Adrenal gland (tissue), 5 donors: ENCODE results near the gene PDE8A.

Source experiments
- POLR2A ChIP-seq, 2 donors: fragments of 450-650 bp; IDR thresholded peaks; one replicate each; pipeline ENCODE4 v1.6.1; 2017; ENCODE audit warnings: antibody characterized with exemption in 2 of 2, mild to moderate bottlenecking in 2 of 2, moderate library complexity in 1 of 2
- TF ChIP-seq, protein P1 (sequence below), 6 experiments: fragments of 450-650 bp in 4 of 6; fragments of 200-600 bp in 2 of 6; sonication (generic) in 1 of 6; IDR thresholded peaks; 1 replicate in 5 of 6; 2 replicates in 1 of 6; pipeline versions ENCODE4 v1.5.1 to v1.8.0; 2016 to 2021; ENCODE audit warnings: antibody characterized with exemption in 6 of 6, mild to moderate bottlenecking in 2 of 6, moderate library complexity in 1 of 6
- donor health status: DM: no; HTN: no; CAD: no.

DNA sequence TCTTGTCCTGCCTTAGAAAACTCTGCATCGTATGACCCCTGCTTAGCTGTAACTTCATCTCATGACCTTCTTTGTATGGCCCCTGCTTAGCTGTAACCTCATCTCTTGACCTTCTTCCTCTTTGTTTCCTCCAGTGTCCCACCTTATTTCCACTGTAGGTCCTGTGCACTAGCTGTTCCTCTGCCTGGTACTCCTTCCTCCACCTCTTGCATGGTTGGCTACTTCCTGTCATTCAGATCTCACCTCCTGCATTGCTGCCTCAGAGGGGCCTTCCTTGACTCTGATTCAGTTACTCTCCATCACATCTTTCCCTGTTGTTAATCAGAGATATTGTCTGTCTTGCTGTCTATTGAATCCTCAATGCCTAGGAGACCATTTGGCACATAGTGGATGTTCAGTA is 63.2 kb downstream of the PDE8A start:
- TF ChIP-seq, protein P1, sequence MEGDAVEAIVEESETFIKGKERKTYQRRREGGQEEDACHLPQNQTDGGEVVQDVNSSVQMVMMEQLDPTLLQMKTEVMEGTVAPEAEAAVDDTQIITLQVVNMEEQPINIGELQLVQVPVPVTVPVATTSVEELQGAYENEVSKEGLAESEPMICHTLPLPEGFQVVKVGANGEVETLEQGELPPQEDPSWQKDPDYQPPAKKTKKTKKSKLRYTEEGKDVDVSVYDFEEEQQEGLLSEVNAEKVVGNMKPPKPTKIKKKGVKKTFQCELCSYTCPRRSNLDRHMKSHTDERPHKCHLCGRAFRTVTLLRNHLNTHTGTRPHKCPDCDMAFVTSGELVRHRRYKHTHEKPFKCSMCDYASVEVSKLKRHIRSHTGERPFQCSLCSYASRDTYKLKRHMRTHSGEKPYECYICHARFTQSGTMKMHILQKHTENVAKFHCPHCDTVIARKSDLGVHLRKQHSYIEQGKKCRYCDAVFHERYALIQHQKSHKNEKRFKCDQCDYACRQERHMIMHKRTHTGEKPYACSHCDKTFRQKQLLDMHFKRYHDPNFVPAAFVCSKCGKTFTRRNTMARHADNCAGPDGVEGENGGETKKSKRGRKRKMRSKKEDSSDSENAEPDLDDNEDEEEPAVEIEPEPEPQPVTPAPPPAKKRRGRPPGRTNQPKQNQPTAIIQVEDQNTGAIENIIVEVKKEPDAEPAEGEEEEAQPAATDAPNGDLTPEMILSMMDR (IDR thresholded peaks at IDR 0.05), result no peak
- TF ChIP-seq POLR2A (IDR thresholded peaks at IDR 0.05), result no peak
